GM03348 (cell line): ENCODE data around the gene CCDC88A.

Source experiments
- DNase-seq: peaks from one replicate; pipeline ENCODE4 v3.0.0; 2012; ENCODE audit warnings: low spot score

Gene CCDC88A

GRCh38 chr2:55422876-55423665, 3.4 kb upstream of the CCDC88A start:
- DNase-seq = no peak

DNA sequence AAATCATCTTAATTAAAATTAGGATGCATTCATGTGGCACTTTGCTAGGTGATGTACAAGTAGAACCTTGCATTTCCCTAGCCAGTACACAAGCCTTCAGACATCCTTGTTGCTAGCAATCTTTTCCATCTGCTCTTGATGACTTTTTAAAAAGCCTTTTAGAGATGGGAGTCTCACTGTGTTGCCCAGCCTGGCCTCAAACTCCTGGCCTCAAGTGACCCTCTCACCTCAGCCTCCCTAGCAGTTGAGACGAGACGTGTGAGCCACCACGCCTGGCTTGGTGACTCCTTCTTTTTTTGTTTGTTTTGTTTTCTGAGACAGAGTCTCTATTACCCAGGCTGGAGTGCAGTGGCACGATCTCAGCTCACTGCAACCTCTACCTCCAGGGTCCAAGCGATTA, 1.7 kb upstream of the CCDC88A start:
- DNase-seq = no peak

DNA sequence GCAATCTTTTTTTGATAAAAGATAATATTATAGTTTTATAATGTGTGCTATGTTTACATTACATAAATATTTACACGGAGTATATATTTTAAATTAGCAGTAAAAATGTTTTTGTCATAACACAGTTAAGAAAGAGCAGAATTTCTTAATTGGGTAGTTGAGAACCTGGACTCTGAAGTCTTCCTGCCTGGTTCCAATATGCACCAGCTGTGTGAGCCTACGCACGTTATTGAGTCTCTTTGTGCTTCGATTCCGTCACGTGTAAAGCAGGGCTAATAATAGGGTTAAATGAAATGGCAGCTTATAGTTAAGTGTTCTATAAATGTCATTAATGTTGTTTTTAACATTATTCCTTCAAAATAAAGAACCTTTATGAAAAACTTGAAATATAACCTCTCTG, 1.2 kb upstream of the CCDC88A start:
- no peak for DNase-seq

DNA sequence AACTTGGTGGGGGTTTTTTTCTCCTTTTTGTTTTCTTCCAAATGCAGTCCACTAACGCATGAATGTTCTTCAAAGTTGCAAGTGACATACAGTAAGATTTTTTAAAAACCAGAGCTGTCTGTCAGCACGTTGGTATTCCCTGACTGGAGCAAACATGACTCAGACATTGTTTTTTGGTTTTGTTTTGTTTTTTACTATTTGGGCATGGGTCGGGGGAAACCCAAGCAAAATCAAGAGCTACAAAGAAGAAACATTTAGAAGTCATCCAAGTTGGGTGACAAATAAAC, 726 bp upstream of the CCDC88A start:
- DNase-seq = no peak

GRCh38 chr2:55419233-55419678, 400 bp downstream of the CCDC88A start:
- peak; percentile 31 for DNase-seq

DNA sequence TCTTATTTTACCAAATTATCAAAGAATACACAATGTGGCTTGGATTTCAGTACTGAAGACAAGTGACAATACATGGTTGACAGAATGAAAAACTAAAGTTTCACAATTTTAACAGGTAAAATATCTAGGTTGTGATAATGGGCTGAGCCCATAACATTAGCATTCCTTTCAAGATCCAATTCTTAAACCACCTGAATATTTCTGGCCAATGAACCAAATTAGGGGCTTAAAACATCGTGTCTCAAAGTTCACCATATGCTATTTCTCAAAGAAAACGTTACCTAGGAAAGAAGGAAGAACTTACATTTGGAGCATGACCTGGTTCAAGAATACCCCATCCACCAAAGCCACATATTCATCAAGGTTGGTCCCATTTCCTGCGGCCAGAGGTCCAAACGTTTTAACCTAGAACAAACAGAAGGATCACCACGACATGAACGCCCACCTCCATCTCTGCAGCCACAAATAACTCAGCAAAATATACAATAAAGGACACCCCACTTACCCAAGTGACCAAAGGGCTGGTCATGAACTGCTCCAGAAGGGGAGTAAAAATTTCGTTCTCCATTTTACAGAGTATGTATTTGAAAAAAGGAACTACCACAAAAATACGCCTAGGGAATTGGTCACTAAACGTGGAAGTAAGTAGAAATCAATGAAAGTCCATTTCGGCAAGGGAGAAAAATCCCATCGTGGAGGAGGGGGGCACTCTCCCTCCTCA, 984 bp downstream of the CCDC88A start:
- DNase-seq = no peak

GRCh38 chr2:55418072-55418471, 1.6 kb downstream of the CCDC88A start:
- DNase-seq = peak; percentile 29

DNA sequence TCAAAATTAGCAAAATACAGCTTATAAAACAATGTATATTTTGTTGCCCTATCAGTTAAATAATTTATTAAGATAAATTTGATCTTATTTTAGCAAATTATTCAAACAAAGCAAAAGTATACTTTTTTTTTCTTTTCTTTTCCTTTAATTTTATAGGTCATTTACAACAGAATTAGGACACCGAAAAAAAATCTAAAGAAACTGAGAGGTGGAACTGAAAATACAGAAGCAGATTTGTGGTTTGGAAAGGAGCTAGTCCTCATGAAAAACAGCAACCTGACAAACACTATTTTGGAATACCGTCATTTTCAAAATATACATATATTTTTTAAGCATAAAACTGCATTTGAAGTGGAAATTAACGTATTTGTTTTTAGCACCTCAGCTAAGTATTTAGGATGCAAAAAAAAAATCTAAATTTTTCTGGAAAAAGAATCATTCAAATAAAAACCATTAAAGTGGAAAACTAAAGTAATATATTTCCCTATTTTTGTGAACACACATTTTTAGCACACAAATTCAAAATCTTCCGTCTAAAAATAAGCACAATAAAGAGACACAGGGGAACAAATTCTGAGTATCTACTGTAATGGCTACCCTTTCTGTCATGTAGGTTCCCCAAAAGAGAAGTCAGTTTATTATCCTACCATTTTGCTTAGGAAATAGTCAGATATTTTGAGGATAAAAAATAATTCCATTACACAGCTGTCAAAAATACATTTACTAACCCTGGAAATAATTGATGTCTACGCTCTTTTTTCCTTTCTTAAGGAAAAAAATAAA, 2.7 kb downstream of the CCDC88A start:
- no peak for DNase-seq

DNA sequence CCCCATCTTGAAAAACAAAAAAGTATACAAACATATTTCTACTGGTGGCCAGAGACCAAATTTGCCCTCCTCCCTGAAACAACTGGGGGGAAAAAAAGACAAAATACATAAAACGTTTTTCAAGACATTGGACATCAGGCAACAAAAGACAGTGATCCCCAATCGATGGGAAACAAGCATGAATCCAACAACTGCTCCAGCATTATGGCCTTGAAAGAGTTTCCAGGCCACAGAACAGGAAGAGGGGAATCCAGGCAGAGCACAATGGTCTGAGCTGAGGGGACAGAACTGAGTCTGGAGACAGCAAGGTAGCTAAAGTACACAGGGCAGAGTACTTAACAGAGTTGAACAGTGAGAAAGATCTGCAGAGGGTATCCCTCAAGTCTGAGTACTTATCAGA, 4.4 kb downstream of the CCDC88A start:
- DNase-seq = no peak

DNA sequence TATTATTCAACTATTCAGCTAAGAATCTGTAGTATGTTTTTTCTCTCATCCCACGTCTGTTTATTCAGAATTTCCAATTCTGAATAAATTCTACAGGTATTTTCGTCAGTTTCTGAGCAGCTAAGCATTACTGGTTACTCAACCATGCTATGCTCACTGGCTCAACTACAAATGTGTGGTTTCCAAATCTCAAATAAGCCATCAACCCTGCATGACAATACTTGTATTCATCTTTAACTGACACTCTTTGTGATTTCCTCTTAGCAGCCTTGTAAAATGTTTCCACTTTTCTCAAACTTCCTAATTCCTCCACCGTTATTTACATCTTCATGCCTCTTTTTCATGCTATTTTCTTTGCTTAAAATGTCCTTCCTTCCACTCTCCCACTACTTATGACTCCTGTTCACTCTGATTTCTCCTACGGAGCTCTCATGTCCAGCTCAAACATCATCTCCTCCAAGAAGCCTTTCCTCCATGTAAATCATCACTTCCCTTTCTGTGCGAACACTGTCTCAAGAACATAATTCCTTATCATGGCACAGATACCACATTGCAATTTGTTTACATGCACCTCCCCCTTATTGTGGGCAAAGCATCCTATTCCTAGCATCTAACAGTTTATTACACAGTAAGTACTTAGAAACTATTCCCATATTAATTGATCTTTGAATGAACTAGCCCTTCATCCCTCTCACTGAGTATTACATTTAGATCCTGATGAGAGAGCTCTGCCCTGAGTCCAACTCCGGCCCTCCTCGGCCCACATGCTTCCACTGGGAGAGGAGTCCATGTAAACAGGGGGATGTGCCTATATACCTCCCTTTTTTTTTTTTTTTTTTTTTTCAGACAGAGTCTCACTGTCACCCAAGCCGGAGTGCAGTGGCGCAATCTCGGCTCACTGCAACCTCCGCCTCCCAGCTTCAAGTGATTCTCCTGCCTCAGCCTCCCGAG, 10.5 kb downstream of the CCDC88A start:
- peak; percentile 27 for DNase-seq

DNA sequence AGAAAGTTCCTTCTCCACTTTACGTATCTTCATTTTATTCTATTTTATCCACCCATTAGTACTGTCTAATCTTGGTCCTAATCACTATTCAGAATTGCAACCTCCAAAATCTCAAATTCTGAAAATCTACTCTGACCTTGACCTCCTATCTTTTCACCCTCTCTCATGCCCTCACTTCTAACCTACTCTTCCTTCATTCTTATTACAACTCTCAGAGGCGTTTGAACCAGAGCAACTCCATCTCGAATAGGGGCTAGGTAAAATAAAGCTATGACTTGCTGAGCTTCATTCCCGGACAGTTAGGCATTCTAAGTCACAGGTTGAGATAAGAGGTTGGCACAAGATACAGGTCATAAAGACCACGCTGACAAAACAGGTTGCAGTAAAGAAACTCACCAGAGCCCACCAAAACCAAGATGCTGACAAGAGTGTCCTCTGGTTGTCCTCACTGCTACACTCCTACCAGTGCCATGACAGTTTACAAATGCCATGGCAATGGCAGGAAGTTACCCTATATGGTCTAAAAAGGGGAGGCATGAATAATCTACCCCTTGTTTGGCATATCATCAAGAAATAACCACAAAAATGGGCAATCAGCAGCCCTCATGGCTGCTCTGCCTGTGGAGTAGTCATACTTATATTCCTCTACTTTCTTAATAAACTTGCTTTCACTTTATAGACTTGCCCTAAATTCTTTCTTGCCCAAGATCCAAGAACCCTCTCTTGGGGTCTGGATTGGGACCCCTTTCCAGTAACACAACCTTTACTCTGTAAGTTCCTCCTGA, 11.4 kb downstream of the CCDC88A start:
- DNase-seq = no peak

DNA sequence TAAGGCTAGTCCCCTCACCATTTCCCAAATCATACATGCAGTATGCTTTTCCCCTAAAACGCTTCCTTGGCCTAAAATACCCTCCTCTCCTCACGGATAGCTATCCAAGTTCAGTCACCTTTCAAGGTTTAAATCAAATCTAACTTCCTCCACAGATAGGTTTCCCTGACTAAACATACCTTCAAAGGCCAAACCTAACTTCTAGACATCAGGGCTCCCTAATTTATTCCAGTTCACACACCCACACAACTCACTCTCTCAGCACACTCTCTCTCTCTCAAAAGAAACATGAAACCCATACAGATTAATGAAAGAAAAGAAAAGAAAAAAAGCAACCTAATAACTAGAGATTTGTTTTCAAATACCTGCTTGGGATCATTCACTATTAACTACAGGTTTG, 14.5 kb downstream of the CCDC88A start:
- no peak for DNase-seq

GRCh38 chr2:55403256-55403998, 16.2 kb downstream of the CCDC88A start:
- DNase-seq = no peak

DNA sequence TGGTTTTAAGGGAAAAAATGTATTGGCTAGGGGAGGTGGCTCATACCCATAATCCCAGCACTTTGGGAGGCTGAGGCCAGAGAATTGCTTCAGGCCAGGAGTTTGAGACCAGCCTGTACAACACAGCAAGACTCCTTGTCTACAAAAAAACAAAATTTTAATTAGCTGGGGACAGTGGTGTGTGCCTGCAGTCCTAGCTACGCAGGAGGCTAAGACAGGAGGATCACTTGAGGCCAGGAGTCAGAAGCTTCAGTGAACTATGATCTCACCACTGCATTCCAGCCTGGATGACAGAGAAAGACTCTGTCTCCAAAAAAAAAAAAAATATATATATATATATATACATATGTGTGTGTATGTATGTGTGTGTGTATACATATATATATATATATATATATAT, 18.5 kb downstream of the CCDC88A start:
- DNase-seq = no peak

DNA sequence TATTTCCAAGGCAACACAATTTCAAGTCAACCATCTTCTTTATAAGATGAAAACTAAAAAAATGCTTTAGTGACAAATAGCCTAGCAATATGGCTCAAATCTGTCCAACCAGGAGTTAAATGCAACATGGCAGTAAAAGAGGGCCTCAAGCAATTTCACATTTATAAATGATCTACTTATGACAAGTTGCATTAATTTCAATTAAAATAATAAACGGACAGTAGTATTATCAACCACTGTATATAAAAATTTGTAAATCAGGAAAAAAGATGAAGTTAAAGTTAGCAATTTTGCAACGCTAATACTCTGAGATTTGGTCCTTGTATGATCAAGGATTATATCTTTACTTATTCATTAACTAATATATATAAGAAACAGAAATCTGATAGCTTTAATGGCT, 19.3 kb downstream of the CCDC88A start:
- no peak for DNase-seq

- DNase-seq = no peak
Measured at GRCh38 chr2:55399815-55400214, 19.8 kb downstream of the CCDC88A start.

DNA sequence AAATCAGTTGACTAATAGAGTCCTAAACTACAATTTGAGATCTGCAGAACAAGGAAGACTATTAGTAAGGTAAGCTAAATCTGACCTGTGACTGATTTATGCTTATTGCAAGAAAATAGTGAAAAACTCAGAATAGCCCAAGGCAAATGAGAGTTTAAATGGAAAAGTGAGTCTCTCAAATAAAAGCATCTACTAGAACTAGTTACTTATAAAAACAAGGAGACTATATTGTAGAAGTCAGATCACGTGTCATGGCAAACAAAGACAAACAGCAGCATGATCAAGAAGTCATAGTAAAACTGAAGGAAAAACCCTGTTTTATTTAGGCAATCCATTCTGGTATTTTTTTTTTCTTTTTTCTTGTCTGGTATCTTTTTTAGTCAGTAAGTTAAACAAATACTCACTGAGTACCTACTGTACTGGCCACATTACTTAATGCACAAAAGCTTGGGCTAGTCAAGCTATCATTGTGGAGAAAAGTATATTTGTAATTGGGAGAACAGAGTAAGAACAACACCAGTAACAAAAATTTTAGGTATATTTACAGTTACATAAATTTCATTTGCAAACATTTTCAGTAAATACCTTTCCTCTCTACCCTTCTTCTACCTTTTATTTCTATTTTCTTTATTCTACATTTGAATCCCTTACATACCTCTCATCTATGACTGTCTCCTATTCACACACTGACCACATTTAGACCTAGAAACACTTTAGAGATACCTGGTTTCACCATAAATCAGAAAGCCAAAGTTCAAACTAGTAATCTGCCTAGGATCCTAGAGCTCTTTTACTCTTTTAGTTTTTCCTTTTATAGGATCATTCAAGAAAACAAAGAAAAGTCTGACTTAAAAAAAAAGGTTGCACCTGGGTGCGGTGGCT, 23.7 kb downstream of the CCDC88A start:
- no peak for DNase-seq

DNA sequence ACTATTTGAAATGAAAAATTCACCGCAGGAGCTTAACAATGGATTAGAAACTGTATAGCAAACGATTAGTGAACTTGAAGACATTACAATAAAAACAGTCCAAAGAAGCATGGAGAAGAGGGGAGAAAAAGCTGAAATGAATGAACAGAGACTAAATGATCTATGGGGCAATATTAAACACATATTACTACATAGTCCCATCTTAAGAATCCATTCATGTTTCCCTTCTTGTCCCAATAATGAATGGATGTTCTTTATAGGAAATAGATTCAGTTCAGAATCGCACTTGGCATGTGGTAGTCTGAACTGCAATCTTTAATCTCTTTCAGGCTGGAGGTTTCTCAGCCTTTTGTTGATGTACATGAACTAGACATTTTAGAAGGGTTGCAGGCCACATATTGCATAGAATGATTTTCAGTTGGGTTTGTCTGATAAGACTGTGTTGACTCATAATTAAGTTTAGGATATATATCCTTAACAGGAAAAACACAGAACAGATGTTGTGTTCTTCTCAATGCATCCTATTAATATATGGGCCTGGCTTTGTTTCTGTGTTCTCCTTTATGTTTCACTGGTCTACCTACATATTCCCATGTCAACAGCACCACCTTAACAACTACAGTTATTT, 27.9 kb downstream of the CCDC88A start:
- DNase-seq = no peak

DNA sequence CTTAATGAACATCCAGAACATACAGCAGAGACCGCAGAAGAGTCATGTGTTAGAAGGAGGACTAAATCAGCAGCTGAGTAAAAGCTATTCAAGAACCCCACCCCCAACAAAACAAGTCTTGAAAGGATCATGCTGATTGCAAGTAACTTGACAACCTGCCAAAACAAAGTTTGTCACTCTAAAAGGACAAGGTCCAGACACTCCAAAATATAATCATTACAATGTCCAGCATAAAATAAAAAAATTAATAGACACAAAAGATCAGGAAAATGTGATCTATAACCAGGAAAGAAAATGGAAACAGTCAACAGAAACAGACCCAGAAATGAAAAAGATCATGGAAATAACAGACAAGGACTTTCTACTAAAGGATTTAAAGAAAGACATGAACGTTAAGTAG, 28.5 kb downstream of the CCDC88A start:
- DNase-seq = no peak
